Natural killer cell (primary cell): Measurements from ENCODE around the gene RHOT2. TPM values are rescaled to one million over a fixed set of nuclear protein-coding genes. Genes with fewer than 3 reads are reported as not detected.

Source experiments
- ATAC-seq, 3 donors: fragments of 150-1000 bp in 2 of 3; fragments of 200-7000 bp in 1 of 3; cut with Tn5 transposase; 1 replicate in 1 of 3; 2 replicates in 2 of 3; pipeline ENCODE4 v1.10.0; 2021; ENCODE audit warnings: mild to moderate bottlenecking in 2 of 3, moderate library complexity in 2 of 3
- DNase-seq, 2 donors: peaks; one replicate each; pipeline versions ENCODE4 v3.0.0 to v3.0.0-alpha.2; 2013 to 2021; ENCODE audit warnings: mixed read lengths in 1 of 2
- H3K27ac ChIP-seq: one replicate; pipeline ENCODE4 v1.5.1; 2013; ENCODE audit warnings: mild to moderate bottlenecking, low read length
- H3K27me3 ChIP-seq: one replicate; pipeline ENCODE4 v1.6.1; 2013; ENCODE audit warnings: low read length; ENCODE audit not compliant: control insufficient read depth, insufficient read depth
- H3K36me3 ChIP-seq: one replicate; pipeline ENCODE4 v1.6.1; 2013; ENCODE audit warnings: low read length; ENCODE audit not compliant: control insufficient read depth, insufficient read depth
- H3K4me1 ChIP-seq: one replicate; pipeline ENCODE4 v1.6.1; 2013; ENCODE audit warnings: low read length; ENCODE audit not compliant: control insufficient read depth, insufficient read depth
- H3K4me3 ChIP-seq: one replicate; pipeline ENCODE4 v1.5.1; 2013; ENCODE audit warnings: low read length
- H3K9me3 ChIP-seq: one replicate; pipeline ENCODE4 v1.6.1; 2013; ENCODE audit warnings: low read length; ENCODE audit not compliant: control insufficient read depth, insufficient read depth
- H3K27ac Mint-ChIP-seq, 2 donors: one replicate each; pipeline ENCODE4 v1.8.0; 2022; ENCODE audit warnings: mild to moderate bottlenecking in 2 of 2, mixed read lengths in 2 of 2, moderate library complexity in 1 of 2
- H3K27me3 Mint-ChIP-seq, 2 donors: one replicate each; pipeline ENCODE4 v1.8.0; 2022; ENCODE audit warnings: low read depth in 2 of 2, mixed read lengths in 2 of 2
- H3K36me3 Mint-ChIP-seq: one replicate; pipeline ENCODE4 v1.8.0; 2022; ENCODE audit warnings: mixed read lengths
- H3K4me1 Mint-ChIP-seq, 2 donors: one replicate each; pipeline ENCODE4 v1.8.0; 2022; ENCODE audit warnings: mixed read lengths in 2 of 2
- H3K4me3 Mint-ChIP-seq: one replicate; pipeline ENCODE4 v1.8.0; 2022; ENCODE audit warnings: mild to moderate bottlenecking, moderate library complexity, mixed read lengths
- H3K9me3 Mint-ChIP-seq, 2 donors: one replicate each; pipeline ENCODE4 v1.8.0; 2022; ENCODE audit warnings: mixed read lengths in 2 of 2
- whole genome bisulfite sequencing: methylation state at CpG from one replicate; pipeline ENCODE4 v1.1.7; 2013; ENCODE audit warnings: missing lambda C conversion rate; ENCODE audit not compliant: insufficient coverage; 5-methylcytosine and 5-hydroxymethylcytosine counted together
- intact Hi-C: fragments of 100-400 bp; cut with micrococcal nuclease; formaldehyde crosslinking; loops from one replicate; pipeline ENCODE4 v1.14.2; 2022
- total RNA-seq, 4 donors: library from RNA; stranded (reverse); fragments of 120-200 nt in 1 of 4; gene quantifications; one replicate each; pipeline versions ENCODE4 v1.2.3 to v1.2.4, GENCODE V29; 2013 to 2022
- TF ChIP-seq, protein P1 (sequence below): fragments of 200-600 bp; IDR thresholded peaks from one replicate; pipeline ENCODE4 v1.8.0; 2022; ENCODE audit warnings: antibody characterized with exemption

RHOT2 gene
- total RNA-seq, 3 donors from 2014 or later (not counting 1 experiment from before 2014, with no cell fraction given), result 205 to 216 (median 211) TPM

DNA sequence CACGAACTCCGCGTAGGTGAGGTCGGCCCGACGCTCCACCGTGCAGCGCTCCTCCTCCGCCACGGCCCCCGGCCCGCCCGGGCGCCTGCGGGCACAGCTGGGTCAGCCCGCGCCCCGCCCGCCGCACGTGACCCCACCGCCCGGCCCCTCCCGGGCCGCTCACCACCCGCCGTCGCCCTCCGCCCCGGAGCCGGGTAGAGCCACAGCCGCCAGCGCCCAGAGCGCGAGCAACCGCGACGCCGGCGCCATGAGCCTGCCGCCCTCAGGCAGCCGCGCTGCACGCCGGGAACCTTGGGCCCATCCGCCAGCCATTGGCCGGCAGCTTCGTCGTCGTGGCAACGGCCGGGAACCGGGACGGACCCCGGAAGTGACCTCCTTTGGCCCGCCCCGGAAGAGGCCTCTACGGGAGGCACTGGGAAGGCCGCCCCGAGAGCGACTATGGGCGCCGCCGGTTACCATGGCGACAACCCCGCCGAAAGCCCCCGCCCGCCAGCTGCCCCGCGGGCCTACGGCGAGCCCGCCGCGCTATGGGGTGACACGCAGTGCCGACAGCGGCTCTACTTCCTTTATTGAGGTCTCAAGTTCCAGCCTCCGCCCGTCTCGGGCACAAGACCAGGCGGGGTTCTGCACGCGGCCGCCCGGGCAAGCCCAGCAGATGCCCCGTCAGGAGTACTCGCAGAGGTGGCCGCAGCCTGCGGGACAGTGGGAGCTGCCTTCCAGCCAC is 16.3 kb downstream of the RHOT2 start, which contains the start of gene JMJD8:
Gene JMJD8, minus strand, starts transcription at position 264 of the 724 bp plus-strand sequence. Its CDS starts 15 bp downstream, at position 249.
- no peaks in the 10 kb centered on the region for H3K9me3 ChIP-seq
- H3K36me3 ChIP-seq, result peaks cover 21% of the 10 kb centered on the region
- intact Hi-C loops, result no loop called here
- Mint-ChIP-seq H3K36me3 (no peaks in the 10 kb centered on the region), H3K9me3 (no peaks in the 10 kb centered on the region), H3K4me3 (peak within 1 kb of the TSS; percentile 83), H3K27ac (peak within 1 kb of the TSS; percentile 78 to 85), H3K27me3 (no peaks in the 10 kb centered on the region), H3K4me1 (peaks cover 0 to 31% of the 10 kb centered on the region in 2 donors)
- no peaks in the 10 kb centered on the region for H3K27me3 ChIP-seq
- peak within 1 kb of the TSS; percentile 82 for H3K27ac ChIP-seq
- peak within 1 kb of the TSS; percentile 54 for H3K4me3 ChIP-seq
- ATAC-seq (peak; percentile 60 to 77 (median 74)), DNase-seq (peak; percentile 94 to 97)
- TF ChIP-seq, protein P1, sequence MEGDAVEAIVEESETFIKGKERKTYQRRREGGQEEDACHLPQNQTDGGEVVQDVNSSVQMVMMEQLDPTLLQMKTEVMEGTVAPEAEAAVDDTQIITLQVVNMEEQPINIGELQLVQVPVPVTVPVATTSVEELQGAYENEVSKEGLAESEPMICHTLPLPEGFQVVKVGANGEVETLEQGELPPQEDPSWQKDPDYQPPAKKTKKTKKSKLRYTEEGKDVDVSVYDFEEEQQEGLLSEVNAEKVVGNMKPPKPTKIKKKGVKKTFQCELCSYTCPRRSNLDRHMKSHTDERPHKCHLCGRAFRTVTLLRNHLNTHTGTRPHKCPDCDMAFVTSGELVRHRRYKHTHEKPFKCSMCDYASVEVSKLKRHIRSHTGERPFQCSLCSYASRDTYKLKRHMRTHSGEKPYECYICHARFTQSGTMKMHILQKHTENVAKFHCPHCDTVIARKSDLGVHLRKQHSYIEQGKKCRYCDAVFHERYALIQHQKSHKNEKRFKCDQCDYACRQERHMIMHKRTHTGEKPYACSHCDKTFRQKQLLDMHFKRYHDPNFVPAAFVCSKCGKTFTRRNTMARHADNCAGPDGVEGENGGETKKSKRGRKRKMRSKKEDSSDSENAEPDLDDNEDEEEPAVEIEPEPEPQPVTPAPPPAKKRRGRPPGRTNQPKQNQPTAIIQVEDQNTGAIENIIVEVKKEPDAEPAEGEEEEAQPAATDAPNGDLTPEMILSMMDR, result no peak
- H3K4me1 ChIP-seq, result peaks cover 60% of the 10 kb centered on the region
- 2% methylated on average over 91 of the region's 91 CpGs for WGBS

DNA sequence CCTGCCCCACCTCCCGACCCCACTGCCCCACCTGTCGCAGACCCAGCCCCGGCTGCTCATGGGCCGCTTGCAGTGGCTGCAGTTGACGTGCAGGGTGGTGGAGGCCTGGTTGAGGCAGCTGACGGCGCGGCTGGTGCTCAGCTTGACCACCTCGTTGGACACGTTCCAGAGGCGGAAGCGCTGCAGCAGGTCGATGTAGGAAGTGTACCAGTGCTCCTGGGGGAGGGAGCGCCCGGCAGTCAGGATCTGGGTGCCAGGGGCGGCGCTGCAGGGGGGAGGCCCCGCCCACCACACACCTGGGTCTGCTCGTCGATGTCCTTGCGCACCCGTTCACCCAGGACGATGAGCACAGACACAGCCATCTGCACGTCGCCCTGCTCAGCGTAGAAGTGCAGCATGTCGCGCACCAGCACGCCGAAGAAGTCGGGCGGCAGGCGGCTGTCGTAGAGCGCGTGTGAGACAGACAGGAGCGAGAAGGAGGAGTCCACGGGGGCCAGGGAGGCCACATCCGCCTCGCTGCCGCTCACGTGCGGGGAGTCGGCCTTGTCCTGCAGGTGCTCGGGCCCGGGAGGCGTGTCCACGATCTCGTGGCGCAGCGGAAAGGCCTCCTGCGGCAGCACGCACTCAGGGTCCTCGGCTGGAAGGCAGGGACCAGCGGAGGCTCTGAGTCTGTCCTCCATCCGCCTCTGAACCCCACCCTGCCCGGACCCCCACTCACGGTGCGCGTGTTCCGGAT is 17.2 kb downstream of the RHOT2 start:
- Histone ChIP-seq H3K4me3 (no peak overlapping the region), H3K4me1 (peaks cover 61% of the 10 kb centered on the region), H3K9me3 (no peaks in the 10 kb centered on the region), H3K36me3 (peaks cover 21% of the 10 kb centered on the region), H3K27me3 (no peaks in the 10 kb centered on the region), H3K27ac (peak overlapping the region; percentile 82)
- Mint-ChIP-seq H3K36me3 (no peaks in the 10 kb centered on the region), H3K27me3 (no peaks in the 10 kb centered on the region), H3K9me3 (no peaks in the 10 kb centered on the region), H3K27ac (peak overlapping the region; percentile 78 to 85), H3K4me3 (no peak overlapping the region), H3K4me1 (peaks cover 2 to 33% of the 10 kb centered on the region in 2 donors)
- intact Hi-C loops, result no loop called here
- WGBS, result 96% methylated on average over 61 of the region's 61 CpGs
- DNase-seq (no peak), ATAC-seq (no peak)
- TF ChIP-seq, protein P1, result no peak

DNA sequence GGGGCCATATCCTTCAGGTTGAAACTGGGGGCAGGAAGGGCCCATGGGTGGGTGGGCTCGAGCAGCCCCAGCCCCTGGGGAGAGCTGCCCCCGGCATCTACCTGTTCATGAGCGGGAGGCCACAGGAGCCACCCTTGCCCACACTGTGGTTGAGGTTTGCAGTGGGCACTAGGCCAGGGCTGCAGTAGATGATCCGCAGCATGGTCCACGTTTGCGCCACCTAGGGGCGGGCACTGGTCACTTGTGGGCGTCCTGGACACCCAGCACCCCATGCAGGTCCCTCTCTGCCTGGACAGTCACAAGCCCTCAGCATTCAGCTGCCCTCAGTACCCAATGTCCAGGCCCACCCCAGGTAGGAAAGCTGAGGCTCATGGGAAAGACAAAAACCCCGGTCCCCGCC is 18.0 kb downstream of the RHOT2 start:
- Mint-ChIP-seq H3K36me3 (no peaks in the 10 kb centered on the region), H3K4me1 (peaks cover 6 to 38% of the 10 kb centered on the region in 2 donors), H3K4me3 (peak overlapping the region; percentile 31), H3K27me3 (no peaks in the 10 kb centered on the region), H3K9me3 (no peaks in the 10 kb centered on the region), H3K27ac (peak overlapping the region in 1 of 2 donors; percentile 16)
- no peak overlapping the region for H3K4me3 ChIP-seq
- TF ChIP-seq, protein P1, result no peak
- H3K9me3 ChIP-seq, result no peaks in the 10 kb centered on the region
- H3K27ac ChIP-seq, result no peak overlapping the region
- WGBS, result 74% methylated on average over 10 of the region's 10 CpGs
- DNase-seq, result no peak
- H3K27me3 ChIP-seq, result no peaks in the 10 kb centered on the region
- intact Hi-C loops, result no loop called here
- H3K4me1 ChIP-seq, result peaks cover 64% of the 10 kb centered on the region
- H3K36me3 ChIP-seq, result peaks cover 21% of the 10 kb centered on the region
- ATAC-seq, result no peak
